Bronchial epithelial cell (primary cell): Measurements from ENCODE around the gene RBBP8. TPM values are rescaled to one million over a fixed set of nuclear protein-coding genes. Genes with fewer than 3 reads are reported as not detected.

Experiments
- DNase-seq: peaks from one replicate; pipeline ENCODE4 v3.0.0-alpha.2; 2010; ENCODE audit warnings: low read depth
- FAIRE-seq: peaks from 2 replicates; lab custom pipeline; 2011; peaks lifted over from hg19 to GRCh38; lab: Jason Lieb, UNC
- H3K27me3 ChIP-seq: 2 replicates; pipeline ENCODE4 v1.5.1; 2011; ENCODE audit warnings: low read length; ENCODE audit not compliant: control insufficient read depth, insufficient read depth
- H3K36me3 ChIP-seq: 2 replicates; pipeline ENCODE4 v1.5.1; 2011; ENCODE audit warnings: low read length; ENCODE audit not compliant: control insufficient read depth, insufficient read depth
- H3K4me3 ChIP-seq: 2 replicates; pipeline ENCODE4 v1.5.1; 2011; ENCODE audit warnings: mild to moderate bottlenecking, low read depth, low read length, control low read depth
- CTCF ChIP-seq: IDR thresholded peaks from 2 replicates; pipeline ENCODE4 v1.5.1; 2011; ENCODE audit warnings: mild to moderate bottlenecking, moderate library complexity, low read length, control low read depth, inconsistent platforms; ENCODE audit not compliant: insufficient read depth, severe bottlenecking
- total RNA-seq: library from RNA; depleted of rRNA; stranded (reverse); fragments of >200 nt; gene quantifications from 2 replicates; pipeline ENCODE4 v1.2.1, GENCODE V29; 2014

RBBP8 gene
- total RNA-seq, 1 donor from 2014 or later: 72.9 TPM

GRCh38 chr18:23057096-23057495 lies 124.0 kb downstream of the RBBP8 start:
- H3K27me3 ChIP-seq: no peaks in the 10 kb centered on the region
- no peak for TF ChIP-seq CTCF
- no peak overlapping the region for H3K4me3 ChIP-seq
- no peaks in the 10 kb centered on the region for H3K36me3 ChIP-seq
- FAIRE-seq: no peak
- DNase-seq: no peak

DNA sequence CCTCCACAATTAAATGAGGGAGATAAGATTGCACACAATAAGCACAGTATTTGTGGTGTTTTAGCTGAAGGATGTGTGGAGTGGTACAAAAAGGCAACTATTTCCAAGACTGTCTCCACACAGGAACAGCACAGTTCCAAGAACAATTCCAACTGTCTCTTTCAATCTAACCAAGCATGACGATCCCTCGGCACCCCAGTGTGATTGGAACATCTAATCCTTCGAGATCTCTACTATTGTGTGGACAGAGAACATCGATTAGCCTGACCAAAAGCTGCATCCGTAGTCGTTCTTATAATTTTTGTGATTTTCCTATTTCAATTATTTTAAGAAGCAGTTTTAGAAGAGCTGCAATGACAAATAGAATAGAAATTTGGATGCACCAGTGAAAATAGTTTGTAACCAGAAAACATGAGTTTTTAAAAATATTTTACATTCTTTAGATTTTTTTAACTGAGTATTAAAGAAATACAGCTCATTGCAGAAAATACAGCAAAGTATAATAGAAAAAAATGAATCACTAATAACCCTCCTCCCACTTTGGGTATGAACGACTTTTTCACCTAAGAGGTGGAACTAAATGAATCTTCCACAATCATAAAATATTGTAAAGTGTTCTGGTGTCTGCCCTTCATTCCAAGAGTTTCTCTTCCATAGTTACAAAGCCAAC lies 125.8 kb downstream of the RBBP8 start:
- no peak overlapping the region for H3K4me3 ChIP-seq
- no peaks in the 10 kb centered on the region for H3K36me3 ChIP-seq
- H3K27me3 ChIP-seq: no peaks in the 10 kb centered on the region
- no peak for FAIRE-seq
- TF ChIP-seq CTCF: no peak
- no peak for DNase-seq

DNA sequence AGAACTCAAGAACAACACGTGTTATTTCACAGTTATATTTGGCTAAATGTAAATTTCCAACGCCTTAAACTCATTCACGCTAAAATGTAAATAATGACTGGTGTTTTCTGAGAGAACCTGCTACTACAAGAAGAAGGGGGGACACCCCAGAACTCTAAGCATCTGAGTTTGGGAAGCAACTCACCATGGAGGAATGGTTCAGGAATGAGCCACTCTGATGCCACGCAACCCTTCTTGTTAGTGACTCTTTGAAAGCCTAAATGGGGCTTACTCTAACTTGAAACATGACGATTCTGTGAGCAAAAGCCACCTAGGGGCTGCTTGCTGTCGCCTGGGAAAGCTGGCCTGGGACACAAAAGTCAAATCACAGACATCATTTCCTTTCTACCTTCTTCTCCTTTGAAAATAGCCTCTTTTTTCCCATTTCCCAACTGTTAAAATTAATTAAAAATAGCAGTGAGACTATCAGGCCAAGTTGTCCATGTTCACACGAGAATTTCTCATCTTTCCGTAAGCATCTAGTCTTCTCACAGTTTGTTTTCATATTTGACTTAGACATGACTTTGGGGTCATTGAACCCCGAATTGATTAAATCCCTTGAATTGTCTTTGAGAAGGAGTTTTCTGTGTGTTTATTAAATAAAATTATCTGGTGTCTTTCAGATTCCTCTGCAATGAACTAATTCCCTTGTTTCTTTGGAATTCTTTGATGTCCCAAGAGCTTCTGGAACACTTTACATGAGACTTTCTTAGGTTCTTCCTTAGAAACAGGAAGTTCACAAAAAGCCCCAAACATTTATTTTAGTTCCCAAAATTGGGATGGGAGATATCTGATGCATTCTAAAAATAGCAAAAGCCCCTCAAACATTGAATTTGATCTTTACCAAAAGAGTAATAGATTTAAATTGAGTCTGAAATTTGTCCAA lies 126.7 kb downstream of the RBBP8 start:
- Histone ChIP-seq H3K27me3 (no peaks in the 10 kb centered on the region), H3K36me3 (no peaks in the 10 kb centered on the region), H3K4me3 (no peak overlapping the region)
- DNase-seq (no peak), FAIRE-seq (no peak)
- no peak for TF ChIP-seq CTCF

- FAIRE-seq (no peak), DNase-seq (no peak)
- Histone ChIP-seq H3K36me3 (no peaks in the 10 kb centered on the region), H3K4me3 (no peak overlapping the region), H3K27me3 (no peaks in the 10 kb centered on the region)
- no peak for TF ChIP-seq CTCF
Observed at GRCh38 chr18:23062011-23062410, 128.9 kb downstream of the RBBP8 start.

DNA sequence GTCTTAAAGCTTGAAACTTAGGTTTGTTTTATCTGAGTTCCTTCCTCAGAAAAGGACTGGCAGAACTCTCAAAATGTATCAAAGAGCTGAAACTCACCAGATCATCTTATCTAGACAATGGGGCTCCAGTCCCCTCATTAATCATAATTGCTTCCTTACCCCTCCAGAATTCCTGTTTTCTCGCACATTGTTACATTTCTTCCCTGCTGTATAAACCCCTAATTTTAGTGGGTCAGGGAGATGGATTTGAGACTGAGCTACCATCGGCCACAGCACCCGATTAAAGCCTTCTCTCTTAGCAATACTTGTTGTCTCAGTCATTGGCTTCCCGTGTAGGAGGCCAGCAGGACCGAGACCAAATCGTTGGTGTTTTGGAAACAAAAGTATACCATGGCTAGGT lies 130.4 kb downstream of the RBBP8 start:
- Histone ChIP-seq H3K4me3 (no peak overlapping the region), H3K27me3 (no peaks in the 10 kb centered on the region), H3K36me3 (no peaks in the 10 kb centered on the region)
- TF ChIP-seq CTCF: no peak
- FAIRE-seq (no peak), DNase-seq (no peak)
